Transverse colon (tissue), 4 donors: ENCODE data around the gene MRPS9. TPM values are rescaled to one million over a fixed set of nuclear protein-coding genes. Genes with fewer than 3 reads are reported as not detected.

Experiments used
- DNase-seq: peaks from one replicate; pipeline ENCODE4 v3.0.0-alpha.2; 2019
- H3K27ac ChIP-seq, 4 donors: fragments of 200-600 bp; sonication (generic); 2 replicates each; pipeline ENCODE4 v1.5.1; 2016 to 2018; ENCODE audit warnings: inconsistent platforms in 4 of 4
- H3K27me3 ChIP-seq: fragments of 200-600 bp; sonication (generic); 2 replicates; pipeline ENCODE4 v1.5.1; 2017; ENCODE audit warnings: inconsistent platforms
- H3K36me3 ChIP-seq, 4 donors: fragments of 200-600 bp; sonication (generic); 2 replicates each; pipeline ENCODE4 v1.5.1; 2017 to 2019; ENCODE audit warnings: inconsistent platforms in 4 of 4
- H3K4me1 ChIP-seq, 4 donors: fragments of 200-600 bp; sonication (generic); 2 replicates each; pipeline ENCODE4 v1.5.1; 2017 to 2020; ENCODE audit warnings: inconsistent platforms in 4 of 4
- H3K4me3 ChIP-seq, 4 donors: fragments of 200-600 bp; sonication (generic); 1 replicate in 1 of 4; 2 replicates in 3 of 4; pipeline versions ENCODE4 v1.5.1 to v1.6.1; 2017 to 2019; ENCODE audit warnings: inconsistent platforms in 4 of 4
- H3K9me3 ChIP-seq, 2 donors: fragments of 200-600 bp; sonication (generic); 2 replicates each; pipeline ENCODE4 v1.5.1; 2017 to 2019; ENCODE audit warnings: inconsistent platforms in 2 of 2
- EP300 ChIP-seq: sonication (generic); formaldehyde crosslinking; IDR thresholded peaks from one replicate; pipeline ENCODE4 v1.6.1; 2017; ENCODE audit warnings: antibody characterized with exemption, low read depth
- POLR2A ChIP-seq: fragments of 450-650 bp; IDR thresholded peaks from one replicate; pipeline ENCODE4 v1.6.1; 2016; ENCODE audit warnings: antibody characterized with exemption, mild to moderate bottlenecking, moderate library complexity
- POLR2AphosphoS5 ChIP-seq, 3 donors: sonication (generic); formaldehyde crosslinking; IDR thresholded peaks; one replicate each; pipeline ENCODE4 v1.6.1; 2016; ENCODE audit warnings: antibody characterized with exemption in 3 of 3
- WGBS, 2 donors: methylation state at CpG; one replicate each; pipeline ENCODE4 v1.1.5; 2018; ENCODE audit warnings: low coverage in 1 of 2; 5-methylcytosine and 5-hydroxymethylcytosine counted together
- in situ Hi-C, 4 donors: fragments of 200-750 bp; cut with MboI; loops; one replicate each; pipeline versions ENCODE4 v1.15.0 to v1.15.1; 2017; ENCODE audit warnings: low sequenced_read_pairs in 3 of 4, low pct_ligation_motif_present in 1 of 4, low pct_unique_long_range_greater_than_20kb in 1 of 4
- intact Hi-C: fragments of 100-400 bp; cut with DNase I; formaldehyde crosslinking; loops from one replicate; pipeline ENCODE4 v1.15.1; 2023; ENCODE audit warnings: low total_unique reads
- total RNA-seq, 4 donors: library from RNA; depleted of rRNA; stranded (reverse); fragments of >200 nt; gene quantifications; one replicate each; pipeline ENCODE4 v1.1.0, GENCODE V29; 2016
- TF ChIP-seq, protein P1 (sequence below), 5 experiments: fragments of 200-600 bp in 3 of 5; fragments of 450-650 bp in 2 of 5; sonication (generic) in 3 of 5; IDR thresholded peaks; 1 replicate in 2 of 5; 2 replicates in 3 of 5; pipeline ENCODE4 v1.5.1; 2016 to 2017; ENCODE audit warnings: antibody characterized with exemption in 5 of 5, inconsistent platforms in 3 of 5, mild to moderate bottlenecking in 2 of 5, moderate library complexity in 1 of 5

Gene MRPS9
- total RNA-seq, 4 donors from 2014 or later, result 12.9 to 27.8 (median 23.4) TPM

- Histone ChIP-seq H3K4me1 (no peaks in the 10 kb centered on the region), H3K27ac (no peak overlapping the region), H3K9me3 (no peaks in the 10 kb centered on the region), H3K4me3 (no peak overlapping the region), H3K27me3 (no peaks in the 10 kb centered on the region), H3K36me3 (no peaks in the 10 kb centered on the region)
- 54% methylated on average over 4 of the region's 4 CpGs; no CpG with 5 or more reads in 1 of the 2 donors for WGBS, 2 donors
- no peak for DNase-seq
- no peak for TF ChIP-seq EP300
- no peak for TF ChIP-seq POLR2A
- TF ChIP-seq POLR2AphosphoS5 (IDR thresholded peaks at IDR 0.05), result no peak
- TF ChIP-seq, protein P1, sequence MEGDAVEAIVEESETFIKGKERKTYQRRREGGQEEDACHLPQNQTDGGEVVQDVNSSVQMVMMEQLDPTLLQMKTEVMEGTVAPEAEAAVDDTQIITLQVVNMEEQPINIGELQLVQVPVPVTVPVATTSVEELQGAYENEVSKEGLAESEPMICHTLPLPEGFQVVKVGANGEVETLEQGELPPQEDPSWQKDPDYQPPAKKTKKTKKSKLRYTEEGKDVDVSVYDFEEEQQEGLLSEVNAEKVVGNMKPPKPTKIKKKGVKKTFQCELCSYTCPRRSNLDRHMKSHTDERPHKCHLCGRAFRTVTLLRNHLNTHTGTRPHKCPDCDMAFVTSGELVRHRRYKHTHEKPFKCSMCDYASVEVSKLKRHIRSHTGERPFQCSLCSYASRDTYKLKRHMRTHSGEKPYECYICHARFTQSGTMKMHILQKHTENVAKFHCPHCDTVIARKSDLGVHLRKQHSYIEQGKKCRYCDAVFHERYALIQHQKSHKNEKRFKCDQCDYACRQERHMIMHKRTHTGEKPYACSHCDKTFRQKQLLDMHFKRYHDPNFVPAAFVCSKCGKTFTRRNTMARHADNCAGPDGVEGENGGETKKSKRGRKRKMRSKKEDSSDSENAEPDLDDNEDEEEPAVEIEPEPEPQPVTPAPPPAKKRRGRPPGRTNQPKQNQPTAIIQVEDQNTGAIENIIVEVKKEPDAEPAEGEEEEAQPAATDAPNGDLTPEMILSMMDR (IDR thresholded peaks at IDR 0.05), result no peak
- intact Hi-C loops (no loop called here), in situ Hi-C loops (no loop called here)
These were observed 87.6 kb downstream of the MRPS9 start for GRCh38 chr2:105125428-105125827.

DNA sequence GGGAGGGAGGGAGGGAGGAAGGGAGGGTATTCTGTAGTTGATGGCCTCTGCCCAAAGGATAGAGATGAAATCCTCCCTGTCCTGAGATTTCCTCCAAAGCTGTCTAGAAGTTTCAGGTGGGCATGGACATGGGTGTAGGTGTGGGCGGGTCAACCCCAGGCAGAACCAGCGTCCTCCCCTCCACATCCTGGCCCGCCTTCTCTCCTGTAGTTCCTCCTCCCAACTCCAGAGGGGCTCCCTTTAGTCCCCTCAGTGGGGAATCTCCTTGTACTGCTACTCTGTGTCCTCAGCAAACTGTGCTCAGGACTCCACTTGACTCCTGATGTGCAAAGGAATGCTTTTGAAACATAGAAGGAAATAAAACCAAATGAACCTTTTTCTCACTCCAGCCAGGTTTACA lies 88.1 kb downstream of the MRPS9 start:
- H3K36me3 ChIP-seq, result no peaks in the 10 kb centered on the region
- DNase-seq, result no peak
- WGBS, 2 donors, result 67 to 72% methylated on average over 2 to 3 of the region's 3 CpGs

GRCh38 chr2:105126336-105126735 lies 88.5 kb downstream of the MRPS9 start:
- H3K27ac ChIP-seq, result no peak overlapping the region
- 74 to 90% methylated on average over 4 to 5 of the region's 5 CpGs for WGBS, 2 donors
- H3K27me3 ChIP-seq, result no peaks in the 10 kb centered on the region
- intact Hi-C loops, result no loop called here
- no peak for DNase-seq
- in situ Hi-C loops, result no loop called here
- H3K9me3 ChIP-seq, result no peaks in the 10 kb centered on the region
- TF ChIP-seq POLR2AphosphoS5 (IDR thresholded peaks at IDR 0.05), result no peak
- TF ChIP-seq, protein P1 (IDR thresholded peaks at IDR 0.05), result no peak
- no peak for TF ChIP-seq EP300
- no peak for TF ChIP-seq POLR2A
- H3K4me3 ChIP-seq, result no peak overlapping the region
- H3K4me1 ChIP-seq, result no peaks in the 10 kb centered on the region
- no peaks in the 10 kb centered on the region for H3K36me3 ChIP-seq

More for the DNA sequence above, 88.1 kb downstream of the MRPS9 start:
- no peak for TF ChIP-seq EP300
- TF ChIP-seq, protein P1 (IDR thresholded peaks at IDR 0.05), result no peak
- no peak for TF ChIP-seq POLR2A
- TF ChIP-seq POLR2AphosphoS5 (IDR thresholded peaks at IDR 0.05), result no peak
- Histone ChIP-seq H3K27ac (no peak overlapping the region), H3K9me3 (no peaks in the 10 kb centered on the region), H3K27me3 (no peaks in the 10 kb centered on the region), H3K4me3 (no peak overlapping the region), H3K4me1 (no peaks in the 10 kb centered on the region)
- intact Hi-C loops (no loop called here), in situ Hi-C loops (no loop called here)

DNA sequence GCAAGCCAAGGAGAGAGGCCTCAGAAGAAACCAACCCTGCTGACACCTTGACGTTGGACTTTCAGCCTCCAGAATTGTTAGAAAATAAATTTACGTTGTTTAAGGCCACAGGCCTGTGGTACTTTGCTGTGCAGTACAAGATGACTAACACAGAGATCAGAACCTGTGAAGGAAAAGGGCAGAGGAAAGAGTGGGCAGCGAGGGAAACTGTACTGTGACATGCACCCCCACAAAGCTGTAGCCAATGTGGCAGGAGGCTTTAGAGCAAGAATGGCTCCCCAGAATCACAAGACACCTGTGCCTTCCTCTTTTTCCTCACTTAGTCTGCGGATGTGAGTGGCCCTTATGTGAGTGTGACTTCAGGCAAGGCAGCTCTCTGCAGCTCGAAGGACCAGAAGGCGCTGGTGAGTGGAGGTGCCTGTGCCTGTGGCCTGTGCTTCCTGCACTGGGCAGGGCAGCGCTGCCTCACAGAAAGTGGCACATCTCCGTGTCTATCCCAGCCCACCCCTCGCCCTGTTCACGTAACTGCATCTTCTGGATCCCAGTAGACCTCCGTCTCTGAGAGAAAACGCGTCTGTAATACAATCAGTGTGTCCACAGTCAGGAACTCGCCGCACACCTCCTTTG lies 89.5 kb downstream of the MRPS9 start:
- no peaks in the 10 kb centered on the region for H3K4me1 ChIP-seq
- no peaks in the 10 kb centered on the region for H3K36me3 ChIP-seq
- H3K27ac ChIP-seq, result no peak overlapping the region
- no peak overlapping the region for H3K4me3 ChIP-seq
- in situ Hi-C loops, result no loop called here
- no peak for TF ChIP-seq POLR2A
- TF ChIP-seq POLR2AphosphoS5 (IDR thresholded peaks at IDR 0.05), result no peak
- TF ChIP-seq EP300, result no peak
- TF ChIP-seq, protein P1 (IDR thresholded peaks at IDR 0.05), result no peak
- intact Hi-C loops, result no loop called here
- 55 to 90% methylated on average over 2 to 15 of the region's 15 CpGs for WGBS, 2 donors
- DNase-seq, result no peak
- H3K9me3 ChIP-seq, result no peaks in the 10 kb centered on the region
- H3K27me3 ChIP-seq, result no peaks in the 10 kb centered on the region
